ENCODE measurements around the gene SCAP.

SCAP gene

DNA sequence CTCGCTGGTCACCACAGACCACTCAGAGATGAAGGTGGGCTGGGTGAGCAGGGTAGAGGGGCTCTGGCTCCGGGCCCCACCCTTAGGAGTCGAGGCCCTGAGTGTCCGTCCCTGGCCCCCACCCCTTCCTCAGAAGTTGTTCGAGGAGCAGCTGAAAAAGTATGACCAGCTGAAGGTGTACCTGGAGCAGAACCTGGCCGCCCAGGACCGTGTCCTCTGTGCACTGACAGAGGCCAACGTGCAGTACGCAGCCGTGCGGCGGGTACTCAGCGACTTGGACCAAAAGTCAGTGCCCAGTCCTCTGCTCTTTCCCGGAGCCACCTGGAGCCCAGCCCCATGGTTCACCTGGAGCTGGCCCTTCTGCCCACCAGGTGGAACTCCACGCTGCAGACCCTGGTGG lies 66.5 kb downstream of the SCAP start:
- no peak for TF ChIP-seq CTCF (conservative IDR thresholded peaks at IDR 0.05; ENCODE audit: low read depth, low read length)
- H3K4me3 ChIP-seq (ENCODE audit: low read length): no peak overlapping the region
- no peak for DNase-seq (ENCODE audit: low read depth)

DNA sequence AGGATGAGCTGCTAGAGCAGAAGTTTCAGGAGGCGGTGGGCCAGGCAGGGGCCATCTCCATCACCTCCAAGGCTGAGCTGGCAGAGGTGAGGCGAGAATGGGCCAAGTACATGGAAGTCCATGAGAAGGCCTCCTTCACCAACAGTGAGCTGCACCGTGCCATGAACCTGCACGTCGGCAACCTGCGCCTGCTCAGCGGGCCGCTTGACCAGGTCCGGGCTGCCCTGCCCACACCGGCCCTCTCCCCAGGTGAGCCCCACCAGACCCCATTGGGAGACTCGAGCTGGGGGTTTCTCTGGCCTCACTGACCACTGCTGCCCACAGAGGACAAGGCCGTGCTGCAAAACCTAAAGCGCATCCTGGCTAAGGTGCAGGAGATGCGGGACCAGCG lies 66.9 kb downstream of the SCAP start:
- TF ChIP-seq CTCF (conservative IDR thresholded peaks at IDR 0.05; ENCODE audit: low read depth, low read length): no peak
- no peak overlapping the region for H3K4me3 ChIP-seq (ENCODE audit: low read length)
- DNase-seq (ENCODE audit: low read depth): no peak

DNA sequence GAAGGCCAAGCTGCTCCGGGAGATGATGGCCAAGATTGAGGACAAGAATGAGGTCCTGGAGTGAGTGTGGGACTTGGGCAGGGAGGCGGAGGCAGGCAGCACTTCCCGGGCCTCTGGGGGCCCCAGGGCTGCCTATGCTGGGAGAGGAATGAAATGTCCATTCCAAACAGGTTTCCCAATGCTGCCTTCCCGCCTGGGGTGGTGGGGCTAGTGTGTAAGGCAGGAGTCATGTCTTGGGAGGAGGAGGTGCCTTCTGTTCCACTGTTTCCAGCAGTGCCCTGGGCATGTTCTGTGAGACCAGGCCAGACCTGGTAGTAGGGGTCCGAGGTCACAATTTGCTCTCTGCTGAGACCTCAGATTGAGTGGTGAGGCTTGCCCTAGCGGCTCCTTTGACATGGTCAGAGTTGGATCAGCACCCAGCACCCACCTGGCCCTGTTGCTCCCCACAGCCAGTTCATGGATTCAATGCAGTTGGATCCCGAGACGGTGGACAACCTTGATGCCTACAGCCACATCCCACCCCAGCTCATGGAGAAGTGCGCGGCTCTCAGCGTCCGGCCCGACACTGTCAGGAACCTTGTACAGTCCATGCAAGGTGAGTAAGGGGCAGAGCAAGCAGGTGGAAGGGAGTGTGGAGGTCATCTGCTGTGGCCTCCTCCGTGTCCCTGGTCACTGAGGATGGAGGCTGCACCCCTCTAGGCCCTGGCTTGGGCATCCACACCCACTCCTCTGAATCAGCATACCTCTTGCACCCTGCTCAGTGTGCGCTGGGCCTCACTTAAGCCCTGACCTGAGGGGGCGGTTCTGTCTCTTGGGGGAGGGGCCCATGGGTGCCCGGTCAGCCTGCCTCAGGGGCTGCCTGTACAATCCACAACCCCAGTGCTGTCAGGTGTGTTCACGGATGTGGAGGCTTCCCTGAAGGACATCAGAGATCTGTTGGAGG lies 67.6 kb downstream of the SCAP start:
- H3K4me3 ChIP-seq (ENCODE audit: low read length): no peak overlapping the region
- no peak for TF ChIP-seq CTCF (conservative IDR thresholded peaks at IDR 0.05; ENCODE audit: low read depth, low read length)
- no peak for DNase-seq (ENCODE audit: low read depth)

DNA sequence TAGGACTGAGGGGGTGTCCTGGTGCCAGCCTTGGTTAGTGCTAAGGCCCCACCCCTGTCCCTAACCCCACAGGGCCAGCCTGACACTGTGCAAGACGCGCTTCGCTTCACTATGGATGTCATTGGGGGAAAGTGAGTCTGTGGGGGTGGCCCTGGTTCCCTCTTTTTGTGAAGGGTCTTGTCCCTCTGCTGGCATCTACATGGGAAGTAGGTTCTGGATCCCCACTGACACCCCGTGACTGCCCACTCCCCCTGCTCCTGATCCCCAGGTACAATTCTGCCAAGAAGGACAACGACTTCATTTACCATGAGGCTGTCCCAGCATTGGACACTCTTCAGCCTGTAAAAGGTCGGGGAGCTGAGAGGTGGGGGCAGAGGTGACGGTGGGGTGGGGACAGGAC lies 68.5 kb downstream of the SCAP start:
- DNase-seq (ENCODE audit: low read depth): no peak
- TF ChIP-seq CTCF (conservative IDR thresholded peaks at IDR 0.05; ENCODE audit: low read depth, low read length): no peak

GRCh38 chr3:47406762-47407149 lies 69.0 kb downstream of the SCAP start:
- DNase-seq (ENCODE audit: low read depth): no peak
- peak; percentile 15 for TF ChIP-seq CTCF (conservative IDR thresholded peaks at IDR 0.05; ENCODE audit: low read depth, low read length)
- H3K4me3 ChIP-seq (ENCODE audit: low read length): no peak overlapping the region

More for the DNA sequence above, 68.5 kb downstream of the SCAP start:
- no peak overlapping the region for H3K4me3 ChIP-seq (ENCODE audit: low read length)

DNA sequence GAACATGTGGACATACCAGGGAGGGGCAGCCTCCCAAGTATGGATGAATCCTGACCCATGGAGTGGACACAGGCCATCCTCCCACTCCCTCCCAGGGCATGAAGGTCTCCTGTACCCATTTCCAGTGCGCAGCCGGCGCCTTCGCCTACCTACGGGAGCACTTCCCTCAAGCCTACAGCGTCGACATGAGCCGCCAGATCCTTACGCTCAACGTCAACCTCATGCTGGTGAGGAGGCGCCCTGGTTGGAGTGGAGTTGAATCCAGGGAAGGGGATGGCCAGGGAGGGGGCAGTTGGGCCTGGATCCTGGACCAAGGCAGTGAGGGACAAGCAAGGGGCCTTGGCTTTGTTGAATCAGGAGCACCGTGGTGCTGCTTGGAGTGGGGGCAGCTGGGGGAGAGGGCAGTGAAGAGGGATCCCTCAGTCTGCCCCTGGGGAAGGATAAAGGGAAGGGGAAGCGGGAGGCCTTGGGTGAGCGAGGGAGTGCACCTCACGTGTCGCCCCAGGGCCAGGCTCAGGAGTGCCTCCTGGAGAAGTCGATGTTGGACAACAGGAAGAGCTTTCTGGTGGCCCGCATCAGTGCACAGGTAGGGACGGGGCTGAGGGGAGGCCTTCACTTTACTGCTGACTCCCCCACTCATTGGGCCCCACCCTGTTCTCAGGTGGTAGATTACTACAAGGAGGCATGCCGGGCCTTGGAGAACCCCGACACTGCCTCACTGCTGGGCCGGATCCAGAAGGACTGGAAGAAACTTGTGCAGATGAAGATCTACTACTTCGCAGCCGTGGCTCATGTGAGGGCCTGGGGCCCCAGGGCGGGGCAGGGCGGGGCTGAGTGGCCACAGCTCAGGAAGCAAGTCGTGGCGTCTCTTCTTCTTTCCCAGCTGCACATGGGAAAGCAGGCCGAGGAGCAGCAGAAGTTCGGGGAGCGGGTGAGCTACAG lies 69.7 kb downstream of the SCAP start:
- TF ChIP-seq CTCF (conservative IDR thresholded peaks at IDR 0.05; ENCODE audit: low read depth, low read length): no peak
- H3K4me3 ChIP-seq (ENCODE audit: low read length): no peak overlapping the region
- DNase-seq (ENCODE audit: low read depth): no peak

Data from retinal pigment epithelial cell (primary cell).